ENCODE measurements around the gene BLOC1S1. TPM values are rescaled to one million over a fixed set of nuclear protein-coding genes. Genes with fewer than 3 reads are reported as not detected.
A peak's percentile ranks its signal among the peaks of the same experiment; 100 is the strongest.

Gene BLOC1S1
- total and polyA plus RNA-seq, 8 donors: 12.8 to 451 (median 239) TPM

- intact Hi-C loops (cut with DNase I; ENCODE audit: low total_unique reads): no loop called here
- Histone ChIP-seq H3K4me1 (peaks cover 68 to 83% (median 77%) of the 10 kb centered on the region in 4 donors), H3K9me3 (no peaks in the 10 kb centered on the region), H3K4me3 (peak overlapping the region in 1 of 4 donors; percentile 82), H3K36me3 (peaks cover 0 to 17% (median under 1%) of the 10 kb centered on the region in 4 donors), H3K27me3 (no peaks in the 10 kb centered on the region), H3K27ac (peak overlapping the region; percentile 44 to 100 (median 97))
- WGBS, 5 donors: 21 to 27% (median 25%) methylated on average over 4 of the region's 4 CpGs
- peak in 1 of 2 donors; percentile 43 for DNase-seq
- no peak for TF ChIP-seq CTCF (IDR thresholded peaks at IDR 0.05)
- TF ChIP-seq POLR2A (IDR thresholded peaks at IDR 0.05): no peak
- TF ChIP-seq EP300 (IDR thresholded peaks at IDR 0.05): no peak
- TF ChIP-seq POLR2AphosphoS5 (IDR thresholded peaks at IDR 0.05): no peak
Measured at GRCh38 chr12:55718015-55718414, 2.2 kb downstream of the BLOC1S1 start.

GRCh38 chr12:55718624-55719275 is 2.9 kb downstream of the BLOC1S1 start:
- Histone ChIP-seq H3K27me3 (no peaks in the 10 kb centered on the region), H3K4me3 (no peak overlapping the region), H3K9me3 (no peaks in the 10 kb centered on the region), H3K36me3 (peaks cover 0 to 24% (median 6%) of the 10 kb centered on the region in 4 donors), H3K4me1 (peaks cover 75 to 85% (median 82%) of the 10 kb centered on the region in 4 donors), H3K27ac (peak overlapping the region; percentile 44 to 100 (median 97))
- peak in 1 of 2 donors; percentile 69 for DNase-seq
- intact Hi-C loops (cut with DNase I; ENCODE audit: low total_unique reads): no loop called here
- TF ChIP-seq POLR2A (IDR thresholded peaks at IDR 0.05) (no peak), CTCF (IDR thresholded peaks at IDR 0.05) (no peak), POLR2AphosphoS5 (IDR thresholded peaks at IDR 0.05) (no peak), EP300 (IDR thresholded peaks at IDR 0.05) (no peak)
- WGBS, 5 donors: 57 to 81% (median 67%) methylated on average over 4 of the region's 4 CpGs

GRCh38 chr12:55719371-55719770 is 3.5 kb downstream of the BLOC1S1 start:
- Histone ChIP-seq H3K9me3 (no peaks in the 10 kb centered on the region), H3K27ac (peak overlapping the region; percentile 69 to 100 (median 97)), H3K27me3 (no peaks in the 10 kb centered on the region), H3K4me1 (peaks cover 82 to 91% (median 87%) of the 10 kb centered on the region in 4 donors), H3K36me3 (peaks cover 4 to 31% (median 12%) of the 10 kb centered on the region in 4 donors), H3K4me3 (no peak overlapping the region)
- WGBS, 5 donors: 69 to 76% (median 71%) methylated on average over 6 to 7 of the region's 7 CpGs
- no peak for TF ChIP-seq POLR2A (IDR thresholded peaks at IDR 0.05)
- no peak for TF ChIP-seq EP300 (IDR thresholded peaks at IDR 0.05)
- TF ChIP-seq POLR2AphosphoS5 (IDR thresholded peaks at IDR 0.05): no peak
- no peak for TF ChIP-seq CTCF (IDR thresholded peaks at IDR 0.05)
- no peak for DNase-seq
- intact Hi-C loops (cut with DNase I; ENCODE audit: low total_unique reads): no loop called here

- H3K4me1 ChIP-seq: peaks cover 82 to 93% (median 91%) of the 10 kb centered on the region in 4 donors
- no peak for TF ChIP-seq CTCF (IDR thresholded peaks at IDR 0.05)
- TF ChIP-seq EP300 (IDR thresholded peaks at IDR 0.05): peak; percentile 60
- TF ChIP-seq POLR2AphosphoS5 (IDR thresholded peaks at IDR 0.05): peak in 2 of 3 donors; percentile 66 to 90
- TF ChIP-seq POLR2A (IDR thresholded peaks at IDR 0.05): peak in 1 of 4 donors; percentile 33
- peak within 1 kb of the TSS in 2 of 4 donors; percentile 20 to 21 for H3K4me3 ChIP-seq
Measured at GRCh38 chr12:55720071-55720564, 4.3 kb downstream of the BLOC1S1 start, which contains the start of gene RDH5. Gene RDH5 (plus strand): TSS chr12:55720393. CDS start chr12:55721185, 792 bp downstream.

More at GRCh38 chr12:55720071-55720564, 4.3 kb downstream of the BLOC1S1 start, which contains the start of gene RDH5:
- no peaks in the 10 kb centered on the region for H3K27me3 ChIP-seq
- peak within 1 kb of the TSS; percentile 69 to 100 (median 97) for H3K27ac ChIP-seq
- DNase-seq: peak; percentile 87 to 94
- intact Hi-C loops (cut with DNase I; ENCODE audit: low total_unique reads): no loop called here
- no peaks in the 10 kb centered on the region for H3K9me3 ChIP-seq
- peaks cover 10 to 38% (median 20%) of the 10 kb centered on the region in 4 donors for H3K36me3 ChIP-seq
- WGBS, 5 donors: 15 to 33% (median 23%) methylated on average over 6 of the region's 6 CpGs
